Measurements from ENCODE around the gene HAUS6. TPM values are rescaled to one million over a fixed set of nuclear protein-coding genes. Genes with fewer than 3 reads are reported as not detected.
A peak's percentile ranks its signal among the peaks of the same experiment; 100 is the strongest.

Gene HAUS6
- total and polyA plus RNA-seq, 2 of the 13 experiments (the other 11 are each of a cell fraction or from before 2014, with no cell fraction given), result 9.8 to 31.1 TPM

DNA sequence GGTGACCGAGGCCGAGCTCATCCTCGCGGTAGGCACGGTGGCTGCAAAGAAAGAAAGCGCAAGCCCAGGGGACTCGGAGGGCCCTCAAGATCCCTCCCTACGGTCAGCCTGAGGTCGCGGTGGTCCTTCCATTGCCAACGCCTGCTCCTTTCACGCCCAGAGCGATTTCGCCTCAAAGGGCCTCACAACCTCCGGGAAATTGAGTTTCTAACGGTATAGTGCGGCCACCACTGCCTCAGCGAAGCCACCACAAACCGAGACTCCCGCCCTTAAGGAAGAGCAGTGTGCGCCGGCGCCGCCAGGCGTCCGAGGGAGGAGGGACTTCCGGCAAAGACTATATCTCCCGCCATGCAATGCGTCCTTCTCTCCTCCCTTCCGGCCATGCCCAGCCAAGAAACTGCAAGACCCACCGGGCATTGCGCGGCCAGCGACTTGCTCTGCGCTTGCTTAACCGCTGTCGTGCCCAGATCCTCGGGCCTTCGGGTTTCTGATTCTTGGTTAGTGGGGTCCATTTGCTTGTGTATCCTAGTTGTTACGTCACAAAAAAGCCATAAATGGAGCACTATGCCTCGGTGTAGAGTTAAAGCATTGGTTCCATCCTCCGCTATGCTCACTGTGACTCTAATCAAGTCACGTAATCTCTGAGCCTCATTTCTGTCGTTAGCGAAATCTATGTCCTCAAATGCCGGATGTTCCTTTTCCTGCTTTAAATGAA is at the start of gene HAUS6 (continued):
- TF ChIP-seq MEIS2 (CRISPR knock-in tag; IDR thresholded peaks at IDR 0.05) (peak; percentile 25; the same call in 1 of the 2 replicates), TFDP2 (CRISPR knock-in tag; IDR thresholded peaks at IDR 0.05) (peak; percentile 96), ZNF432 (CRISPR knock-in tag; IDR thresholded peaks at IDR 0.05; ENCODE audit: borderline replicate concordance) (no peak), ZNF20 (CRISPR knock-in tag; IDR thresholded peaks at IDR 0.05) (no peak), SAFB2 (CRISPR knock-in tag; IDR thresholded peaks at IDR 0.05; ENCODE audit: borderline replicate concordance, low read depth) (no peak; the same call in 1 of the 2 replicates), ZNF3 (CRISPR knock-in tag; IDR thresholded peaks at IDR 0.05) (no peak), ZNF800 (CRISPR knock-in tag; IDR thresholded peaks at IDR 0.05) (0 out of 2 replicates have a peak, but pooled peaks have one; percentile 48), SNAPC2 (CRISPR knock-in tag; IDR thresholded peaks at IDR 0.05) (no peak), ZNF160 (CRISPR knock-in tag; IDR thresholded peaks at IDR 0.05) (0 out of 2 replicates have a peak, but pooled peaks have one; percentile 46), GABPB1 (CRISPR knock-in tag; IDR thresholded peaks at IDR 0.05) (peak; percentile 98), ZNF251 (CRISPR knock-in tag; IDR thresholded peaks at IDR 0.05) (no peak), ZC3H13 (CRISPR knock-in tag; IDR thresholded peaks at IDR 0.05) (0 out of 2 replicates have a peak, but pooled peaks have one; percentile 23), ZNF446 (CRISPR knock-in tag; IDR thresholded peaks at IDR 0.05) (no peak), POLR2G (IDR thresholded peaks at IDR 0.05; ENCODE audit: low read depth, low read length) (peak; percentile 88), ZNF724P (CRISPR knock-in tag; IDR thresholded peaks at IDR 0.05; ENCODE audit: borderline replicate concordance) (peak; percentile 25; the same call in 1 of the 2 replicates), ZMAT3 (CRISPR knock-in tag; conservative IDR thresholded peaks at IDR 0.05) (no peak), PITX1 (CRISPR knock-in tag; IDR thresholded peaks at IDR 0.05) (peak; percentile 44; the same call in 1 of the 2 replicates), ZNF205 (CRISPR knock-in tag; IDR thresholded peaks at IDR 0.05) (0 out of 2 replicates have a peak, but pooled peaks have one; percentile 23), ZNF597 (CRISPR knock-in tag; IDR thresholded peaks at IDR 0.05) (no peak), YEATS2 (CRISPR knock-in tag; IDR thresholded peaks at IDR 0.05; ENCODE audit: borderline replicate concordance) (peak; percentile 80), ZNF768 (CRISPR knock-in tag; IDR thresholded peaks at IDR 0.05) (no peak)
- TF ChIP-seq, protein P1, sequence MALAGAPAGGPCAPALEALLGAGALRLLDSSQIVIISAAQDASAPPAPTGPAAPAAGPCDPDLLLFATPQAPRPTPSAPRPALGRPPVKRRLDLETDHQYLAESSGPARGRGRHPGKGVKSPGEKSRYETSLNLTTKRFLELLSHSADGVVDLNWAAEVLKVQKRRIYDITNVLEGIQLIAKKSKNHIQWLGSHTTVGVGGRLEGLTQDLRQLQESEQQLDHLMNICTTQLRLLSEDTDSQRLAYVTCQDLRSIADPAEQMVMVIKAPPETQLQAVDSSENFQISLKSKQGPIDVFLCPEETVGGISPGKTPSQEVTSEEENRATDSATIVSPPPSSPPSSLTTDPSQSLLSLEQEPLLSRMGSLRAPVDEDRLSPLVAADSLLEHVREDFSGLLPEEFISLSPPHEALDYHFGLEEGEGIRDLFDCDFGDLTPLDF (CRISPR knock-in tag; IDR thresholded peaks at IDR 0.05), result peak; percentile 73; the same call in 1 of the 2 replicates
- TF ChIP-seq, protein P2, sequence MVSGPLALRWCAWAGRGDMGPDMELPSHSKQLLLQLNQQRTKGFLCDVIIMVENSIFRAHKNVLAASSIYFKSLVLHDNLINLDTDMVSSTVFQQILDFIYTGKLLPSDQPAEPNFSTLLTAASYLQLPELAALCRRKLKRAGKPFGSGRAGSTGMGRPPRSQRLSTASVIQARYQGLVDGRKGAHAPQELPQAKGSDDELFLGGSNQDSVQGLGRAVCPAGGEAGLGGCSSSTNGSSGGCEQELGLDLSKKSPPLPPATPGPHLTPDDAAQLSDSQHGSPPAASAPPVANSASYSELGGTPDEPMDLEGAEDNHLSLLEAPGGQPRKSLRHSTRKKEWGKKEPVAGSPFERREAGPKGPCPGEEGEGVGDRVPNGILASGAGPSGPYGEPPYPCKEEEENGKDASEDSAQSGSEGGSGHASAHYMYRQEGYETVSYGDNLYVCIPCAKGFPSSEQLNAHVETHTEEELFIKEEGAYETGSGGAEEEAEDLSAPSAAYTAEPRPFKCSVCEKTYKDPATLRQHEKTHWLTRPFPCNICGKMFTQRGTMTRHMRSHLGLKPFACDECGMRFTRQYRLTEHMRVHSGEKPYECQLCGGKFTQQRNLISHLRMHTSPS (CRISPR knock-in tag; IDR thresholded peaks at IDR 0.05; ENCODE audit: low read depth), result no peak

Measured in HepG2 (cell line).